ENCODE measurements around the gene GPC2.

- TF ChIP-seq CTCF (IDR thresholded peaks at IDR 0.05) (no peak), POLR2A (IDR thresholded peaks at IDR 0.05) (no peak)
Observed at GRCh38 chr7:100213672-100214071, 36.5 kb upstream of the GPC2 start.
